NCI-H345 treated with DMSO at 0.1 percent for 48 hours (cell line): ENCODE measurements around the gene SEMA6B.
"Not testable (repeated sequence)": the region's sequence is repeated elsewhere in the genome, so short reads cannot be mapped to it uniquely, and the experiment has no call there.

Experiments used
- DNase-seq: peaks from one replicate; lab custom pipeline; 2025; ENCODE audit not compliant: unreplicated experiment; lab: John Stamatoyannopoulos, UW

The SEMA6B gene

GRCh38 chr19:4573682-4574081, 14.2 kb upstream of the SEMA6B start:
- DNase-seq = no peak

- no peak for DNase-seq
Measured at GRCh38 chr19:4571305-4571917, 11.9 kb upstream of the SEMA6B start.

- DNase-seq = no peak
Measured at GRCh38 chr19:4570916-4571304, 11.4 kb upstream of the SEMA6B start.

GRCh38 chr19:4570402-4570801, 10.9 kb upstream of the SEMA6B start:
- DNase-seq = no peak

- no peak for DNase-seq
Measured at GRCh38 chr19:4568886-4569285, 9.4 kb upstream of the SEMA6B start.

- no peak for DNase-seq
Measured at GRCh38 chr19:4567584-4568071, 8.1 kb upstream of the SEMA6B start.

GRCh38 chr19:4566402-4567051, 7.0 kb upstream of the SEMA6B start:
- no peak for DNase-seq

- DNase-seq = not testable (repeated sequence)
Measured at GRCh38 chr19:4563562-4563961, 4.1 kb upstream of the SEMA6B start.

- not testable (repeated sequence) for DNase-seq
Measured at GRCh38 chr19:4562085-4562484, 2.6 kb upstream of the SEMA6B start.

- no peak for DNase-seq
Measured at GRCh38 chr19:4557971-4558941, 1.2 kb downstream of the SEMA6B start.

GRCh38 chr19:4557144-4557970, 2.1 kb downstream of the SEMA6B start:
- DNase-seq = no peak

- no peak for DNase-seq
Measured at GRCh38 chr19:4556597-4557127, 2.8 kb downstream of the SEMA6B start.

- no peak for DNase-seq
Measured at GRCh38 chr19:4555657-4556561, 3.6 kb downstream of the SEMA6B start.

GRCh38 chr19:4554717-4555116, 4.8 kb downstream of the SEMA6B start:
- no peak for DNase-seq

GRCh38 chr19:4553775-4554174, 5.7 kb downstream of the SEMA6B start:
- DNase-seq = no peak

- DNase-seq = no peak
Measured at GRCh38 chr19:4553092-4553695, 6.3 kb downstream of the SEMA6B start.

GRCh38 chr19:4552525-4552819, 7.0 kb downstream of the SEMA6B start:
- DNase-seq = no peak

GRCh38 chr19:4550479-4551050, 8.9 kb downstream of the SEMA6B start:
- DNase-seq = no peak

- DNase-seq = no peak
Measured at GRCh38 chr19:4550018-4550417, 9.5 kb downstream of the SEMA6B start.
